Measurements from ENCODE around the gene TP53BP2.

Gene TP53BP2

GRCh38 chr1:223824287-223824686 is 21.5 kb downstream of the TP53BP2 start:
- Histone ChIP-seq H3K36me3 (ENCODE audit: insufficient read depth, low read length) (peaks cover 13% of the 10 kb centered on the region; the same call in 1 of the 2 replicates), H3K27ac (ENCODE audit: low read length) (no peak overlapping the region), H3K4me3 (ENCODE audit: low read depth in 1 of 2, low read length in 2 of 2) (no peak overlapping the region), H3K9ac (ENCODE audit: low read depth, low read length) (no peak overlapping the region), H3K4me1 (ENCODE audit: insufficient read depth, low read length) (peaks cover 7% of the 10 kb centered on the region; the same call in 1 of the 2 replicates), H3K4me2 (ENCODE audit: insufficient read depth, low read length) (no peak overlapping the region), H3K27me3 (ENCODE audit: insufficient read depth, low read length, poor library complexity) (no peaks in the 10 kb centered on the region), H3K9me3 (ENCODE audit: insufficient read depth, low read length, severe bottlenecking) (no peaks in the 10 kb centered on the region), H4K20me1 (ENCODE audit: insufficient read depth, low read length) (peaks cover 39% of the 10 kb centered on the region; the same call in 1 of the 2 replicates), H3K79me2 (ENCODE audit: insufficient read depth, low read length) (peaks cover 82% of the 10 kb centered on the region), H2AFZ (ENCODE audit: low read depth, low read length) (no peak overlapping the region)
- DNase-seq (no peak), ATAC-seq (ENCODE audit: insufficient read depth, low read depth) (no peak)
- TF ChIP-seq CTCF (IDR thresholded peaks at IDR 0.05; ENCODE audit: borderline replicate concordance, extremely low read depth, low read length, poor library complexity, severe bottlenecking) (no peak), EZH2 (IDR thresholded peaks at IDR 0.05; ENCODE audit: borderline replicate concordance, low read depth, low read length, severe bottlenecking) (no peak)

- no peaks in the 10 kb centered on the region for H3K27me3 ChIP-seq (ENCODE audit: insufficient read depth, low read length, poor library complexity)
- peaks cover 3% of the 10 kb centered on the region; the same call in 1 of the 2 replicates for H3K4me1 ChIP-seq (ENCODE audit: insufficient read depth, low read length)
- no peak overlapping the region for H3K27ac ChIP-seq (ENCODE audit: low read length)
- H3K4me2 ChIP-seq (ENCODE audit: insufficient read depth, low read length): no peak overlapping the region
- ATAC-seq (ENCODE audit: insufficient read depth, low read depth) (no peak), DNase-seq (no peak)
- no peak overlapping the region for H3K4me3 ChIP-seq (ENCODE audit: low read depth in 1 of 2, low read length in 2 of 2)
- no peaks in the 10 kb centered on the region for H3K9me3 ChIP-seq (ENCODE audit: insufficient read depth, low read length, severe bottlenecking)
- no peak overlapping the region for H3K9ac ChIP-seq (ENCODE audit: low read depth, low read length)
- peaks cover 51% of the 10 kb centered on the region for H3K79me2 ChIP-seq (ENCODE audit: insufficient read depth, low read length)
- H2AFZ ChIP-seq (ENCODE audit: low read depth, low read length): no peak overlapping the region
- TF ChIP-seq CTCF (IDR thresholded peaks at IDR 0.05; ENCODE audit: borderline replicate concordance, extremely low read depth, low read length, poor library complexity, severe bottlenecking): no peak
- TF ChIP-seq EZH2 (IDR thresholded peaks at IDR 0.05; ENCODE audit: borderline replicate concordance, low read depth, low read length, severe bottlenecking): no peak
- H4K20me1 ChIP-seq (ENCODE audit: insufficient read depth, low read length): peaks cover 23% of the 10 kb centered on the region; the same call in 1 of the 2 replicates
- peaks cover 15% of the 10 kb centered on the region; the same call in 1 of the 2 replicates for H3K36me3 ChIP-seq (ENCODE audit: insufficient read depth, low read length)
Observed at GRCh38 chr1:223820971-223821370, 24.8 kb downstream of the TP53BP2 start.

- H3K4me1 ChIP-seq (ENCODE audit: insufficient read depth, low read length): no peaks in the 10 kb centered on the region
- ATAC-seq (ENCODE audit: insufficient read depth, low read depth): no peak
- H3K9ac ChIP-seq (ENCODE audit: low read depth, low read length): no peak overlapping the region
- H3K4me3 ChIP-seq (ENCODE audit: low read depth in 1 of 2, low read length in 2 of 2): no peak overlapping the region
- no peak for DNase-seq
- no peak overlapping the region for H3K27ac ChIP-seq (ENCODE audit: low read length)
- H3K27me3 ChIP-seq (ENCODE audit: insufficient read depth, low read length, poor library complexity): no peaks in the 10 kb centered on the region
- no peaks in the 10 kb centered on the region for H3K9me3 ChIP-seq (ENCODE audit: insufficient read depth, low read length, severe bottlenecking)
- H3K36me3 ChIP-seq (ENCODE audit: insufficient read depth, low read length): peaks cover 20% of the 10 kb centered on the region; the same call in 1 of the 2 replicates
- no peak overlapping the region for H3K4me2 ChIP-seq (ENCODE audit: insufficient read depth, low read length)
- no peak overlapping the region for H2AFZ ChIP-seq (ENCODE audit: low read depth, low read length)
- TF ChIP-seq CTCF (IDR thresholded peaks at IDR 0.05; ENCODE audit: borderline replicate concordance, extremely low read depth, low read length, poor library complexity, severe bottlenecking) (no peak), EZH2 (IDR thresholded peaks at IDR 0.05; ENCODE audit: borderline replicate concordance, low read depth, low read length, severe bottlenecking) (no peak)
- peaks cover 49% of the 10 kb centered on the region for H3K79me2 ChIP-seq (ENCODE audit: insufficient read depth, low read length)
- peaks cover 19% of the 10 kb centered on the region; the same call in 1 of the 2 replicates for H4K20me1 ChIP-seq (ENCODE audit: insufficient read depth, low read length)
Observed at GRCh38 chr1:223820515-223820858, 25.3 kb downstream of the TP53BP2 start.
